Left lung (tissue), 10 donors: ENCODE data around the gene RAB3A. TPM values are rescaled to one million over a fixed set of nuclear protein-coding genes. Genes with fewer than 3 reads are reported as not detected.

Source experiments
- ATAC-seq: fragments of 200-7000 bp; cut with Tn5 transposase; one replicate; pipeline ENCODE4 v1.9.1; 2020; ENCODE audit warnings: moderate library complexity
- DNase-seq, 4 donors: peaks; one replicate each; pipeline ENCODE4 v3.0.0-alpha.2; 2013 to 2020
- H3K27ac ChIP-seq, 2 donors: fragments of 200-600 bp; sonication (generic) in 1 of 2; one replicate each; pipeline versions ENCODE4 v1.5.0 to v1.8.0; 2020 to 2021
- H3K27me3 ChIP-seq, 2 donors: fragments of 200-600 bp; sonication (generic) in 1 of 2; one replicate each; pipeline versions ENCODE4 v1.5.0 to v1.8.0; 2020 to 2021
- H3K36me3 ChIP-seq, 2 donors: fragments of 200-600 bp; sonication (generic) in 1 of 2; one replicate each; pipeline versions ENCODE4 v1.5.0 to v1.8.0; 2020 to 2021
- H3K4me1 ChIP-seq, 2 donors: fragments of 200-600 bp; one replicate each; pipeline ENCODE4 v1.8.0; 2021
- H3K4me3 ChIP-seq, 2 donors: fragments of 200-600 bp; sonication (generic) in 1 of 2; one replicate each; pipeline versions ENCODE4 v1.5.0 to v1.8.0; 2020 to 2021; ENCODE audit warnings: mild to moderate bottlenecking in 1 of 2
- H3K9me3 ChIP-seq, 2 donors: fragments of 200-600 bp; sonication (generic) in 1 of 2; one replicate each; pipeline versions ENCODE4 v1.5.0 to v1.8.0; 2020 to 2021
- intact Hi-C, 2 donors: fragments of 100-400 bp; cut with DNase I; formaldehyde crosslinking; loops; one replicate each; pipeline versions ENCODE4 v1.11.2 to v1.14.2; 2022
- polyA plus RNA-seq, 6 donors: library from polyadenylated mRNA; unstranded; fragments of 120-200 nt; gene quantifications; one replicate each; pipeline ENCODE4 v1.2.1, GENCODE V29; 2013; ENCODE audit not compliant: insufficient read length in 6 of 6
- total RNA-seq, 2 donors: library from RNA; stranded (reverse); fragmentation: NEBNext Ultra II Directional; extraction: Animal tissue kit (Norgen Biotek cat#: 25700); gene quantifications; one replicate each; pipeline ENCODE4 v1.2.1, GENCODE V29; 2021
- TF ChIP-seq, protein P1 (sequence below), 2 donors: fragments of 200-600 bp; sonication (generic) in 1 of 2; IDR thresholded peaks; one replicate each; pipeline versions ENCODE4 v1.5.0 to v1.8.0; 2021; ENCODE audit warnings: antibody characterized with exemption in 2 of 2
- donor health status: DM: no; HTN: yes; CAD: no.
- donor health status: DM: no; HTN: no; CAD: no.

RAB3A gene
- total and polyA plus RNA-seq, 8 donors = 3.1 to 6.2 (median 4.3) TPM

- Histone ChIP-seq H3K27me3 (peaks cover 6 to 96% of the 10 kb centered on the region in 2 donors), H3K27ac (no peak overlapping the region), H3K9me3 (no peaks in the 10 kb centered on the region), H3K4me1 (peaks cover 7 to 18% of the 10 kb centered on the region in 2 donors), H3K4me3 (no peak overlapping the region), H3K36me3 (no peaks in the 10 kb centered on the region)
- DNase-seq (no peak), ATAC-seq (no peak)
- intact Hi-C loops = no loop called here
- TF ChIP-seq, protein P1, sequence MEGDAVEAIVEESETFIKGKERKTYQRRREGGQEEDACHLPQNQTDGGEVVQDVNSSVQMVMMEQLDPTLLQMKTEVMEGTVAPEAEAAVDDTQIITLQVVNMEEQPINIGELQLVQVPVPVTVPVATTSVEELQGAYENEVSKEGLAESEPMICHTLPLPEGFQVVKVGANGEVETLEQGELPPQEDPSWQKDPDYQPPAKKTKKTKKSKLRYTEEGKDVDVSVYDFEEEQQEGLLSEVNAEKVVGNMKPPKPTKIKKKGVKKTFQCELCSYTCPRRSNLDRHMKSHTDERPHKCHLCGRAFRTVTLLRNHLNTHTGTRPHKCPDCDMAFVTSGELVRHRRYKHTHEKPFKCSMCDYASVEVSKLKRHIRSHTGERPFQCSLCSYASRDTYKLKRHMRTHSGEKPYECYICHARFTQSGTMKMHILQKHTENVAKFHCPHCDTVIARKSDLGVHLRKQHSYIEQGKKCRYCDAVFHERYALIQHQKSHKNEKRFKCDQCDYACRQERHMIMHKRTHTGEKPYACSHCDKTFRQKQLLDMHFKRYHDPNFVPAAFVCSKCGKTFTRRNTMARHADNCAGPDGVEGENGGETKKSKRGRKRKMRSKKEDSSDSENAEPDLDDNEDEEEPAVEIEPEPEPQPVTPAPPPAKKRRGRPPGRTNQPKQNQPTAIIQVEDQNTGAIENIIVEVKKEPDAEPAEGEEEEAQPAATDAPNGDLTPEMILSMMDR (IDR thresholded peaks at IDR 0.05) = no peak
These were observed 24.0 kb upstream of the RAB3A start for GRCh38 chr19:18227781-18228271.

- Histone ChIP-seq H3K27me3 (peaks cover 6 to 96% of the 10 kb centered on the region in 2 donors), H3K27ac (no peak overlapping the region), H3K36me3 (no peaks in the 10 kb centered on the region), H3K4me3 (no peak overlapping the region), H3K4me1 (peaks cover 7 to 18% of the 10 kb centered on the region in 2 donors), H3K9me3 (no peaks in the 10 kb centered on the region)
- TF ChIP-seq, protein P1 (IDR thresholded peaks at IDR 0.05) = no peak
- no peak for ATAC-seq
- intact Hi-C loops = no loop called here
- no peak for DNase-seq
These were observed 23.3 kb upstream of the RAB3A start for GRCh38 chr19:18226956-18227780.

DNA sequence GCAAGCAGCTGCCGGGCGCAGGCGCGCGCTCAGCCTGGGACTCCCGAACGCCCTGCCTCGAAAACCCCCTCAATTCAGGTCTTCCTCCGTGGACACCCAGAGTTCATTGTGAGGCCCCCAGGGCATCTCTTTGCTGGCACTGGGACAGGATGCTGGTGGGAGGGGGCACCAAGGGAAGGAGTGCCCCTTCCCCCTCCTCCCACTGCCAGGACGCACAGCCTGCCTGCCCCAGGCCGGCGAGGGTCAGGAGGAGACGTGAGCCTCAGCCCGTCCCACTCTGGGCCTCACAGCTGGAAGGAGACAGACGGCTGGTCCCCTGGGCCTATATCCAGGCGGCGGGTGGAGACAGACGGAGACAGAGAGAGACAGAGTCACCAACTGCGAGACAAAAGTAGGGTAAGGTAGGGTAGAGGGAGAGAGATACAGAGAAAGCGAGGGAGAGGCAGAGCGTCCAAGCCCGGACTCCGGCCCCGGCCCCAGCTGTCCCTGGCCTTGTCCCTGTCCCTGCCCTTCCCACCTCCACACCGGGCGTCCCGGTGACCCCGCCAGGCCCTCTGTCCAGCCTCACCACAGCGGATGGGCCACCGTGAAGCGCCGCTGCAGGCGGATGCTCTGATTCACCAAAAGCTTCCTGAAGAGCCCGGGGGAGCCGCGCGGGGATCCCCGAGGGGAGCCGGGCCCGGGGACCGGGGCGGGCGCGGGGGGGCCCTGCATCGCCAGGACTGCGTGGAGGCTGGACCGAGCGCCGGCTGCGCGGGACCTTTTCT lies 22.0 kb upstream of the RAB3A start, which contains the start of gene PDE4C:
TSS of gene PDE4C (minus strand) at position 737 of the 767 bp plus-strand sequence. CDS start at position 714, 23 bp downstream.
- peak in 2 of 4 donors; percentile 46 to 79 for DNase-seq
- Histone ChIP-seq H3K27me3 (peaks cover 6 to 96% of the 10 kb centered on the region in 2 donors), H3K9me3 (no peaks in the 10 kb centered on the region), H3K27ac (no peak within 1 kb of the TSS), H3K4me1 (peaks cover 7 to 18% of the 10 kb centered on the region in 2 donors), H3K4me3 (no peak within 1 kb of the TSS), H3K36me3 (no peaks in the 10 kb centered on the region)
- ATAC-seq = no peak
- intact Hi-C loops = no loop called here
- TF ChIP-seq, protein P1 (IDR thresholded peaks at IDR 0.05) = no peak

GRCh38 chr19:18225355-18225701 lies 21.5 kb upstream of the RAB3A start:
- TF ChIP-seq, protein P1 (IDR thresholded peaks at IDR 0.05) = no peak
- no peaks in the 10 kb centered on the region for H3K9me3 ChIP-seq
- no peak overlapping the region for H3K27ac ChIP-seq
- no peak for DNase-seq
- H3K4me3 ChIP-seq = no peak overlapping the region
- H3K27me3 ChIP-seq = peaks cover 6 to 96% of the 10 kb centered on the region in 2 donors
- no peak for ATAC-seq
- H3K4me1 ChIP-seq = peaks cover 7 to 18% of the 10 kb centered on the region in 2 donors
- intact Hi-C loops = no loop called here
- no peaks in the 10 kb centered on the region for H3K36me3 ChIP-seq
